Measurements from ENCODE around the gene TRIM3.
"Not testable (repeated sequence)": the region's sequence is repeated elsewhere in the genome, so short reads cannot be mapped to it uniquely, and the experiment has no call there.

Gene TRIM3

DNA sequence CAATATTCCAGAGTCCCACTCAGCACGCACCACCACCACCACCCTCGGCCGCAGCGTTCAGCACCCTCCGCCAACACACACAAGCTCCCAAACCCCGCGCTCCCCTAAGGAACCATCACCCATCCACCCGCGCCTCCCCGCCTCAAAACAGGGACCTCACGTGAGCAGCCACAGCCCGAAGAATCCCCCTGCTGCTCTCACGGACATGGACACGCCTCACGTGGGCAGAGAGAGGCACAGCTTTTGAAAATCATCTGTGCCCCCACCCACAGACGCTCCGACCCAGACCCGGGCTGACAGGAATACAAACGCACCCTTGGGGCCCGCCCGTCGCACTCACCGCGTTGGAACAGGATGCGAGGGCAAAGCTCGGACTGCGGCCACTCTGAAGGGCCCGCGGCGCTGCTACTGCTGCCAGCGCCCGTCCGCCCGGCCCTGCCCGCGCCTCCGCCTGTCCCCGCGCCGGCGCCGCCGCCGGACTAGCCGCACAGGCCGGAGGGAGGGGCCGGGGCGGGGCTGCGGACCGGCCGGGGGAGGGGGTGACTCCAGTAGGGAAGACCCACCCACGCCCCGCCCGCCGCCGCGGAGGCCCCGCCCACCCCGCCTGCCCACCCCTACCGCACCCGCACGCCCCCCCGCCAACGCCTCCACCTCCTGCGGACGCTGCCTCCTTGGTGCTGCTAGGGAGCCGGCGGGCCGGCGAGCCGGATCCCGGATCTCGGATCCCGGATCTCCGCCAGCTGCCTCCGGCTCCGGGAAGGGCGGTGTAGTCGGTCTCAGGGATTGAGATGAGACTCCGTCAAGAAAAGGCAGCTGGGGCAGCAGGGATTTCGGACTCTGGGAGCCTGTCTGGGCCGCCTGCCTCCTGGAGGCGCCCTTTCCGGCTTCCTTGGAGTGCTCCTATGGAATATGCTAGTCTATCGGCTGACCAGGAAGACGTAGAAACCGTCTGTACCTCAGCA lies at the start of gene TRIM3:
Gene TRIM3 (minus strand): TSS at position 491 of the 962 bp plus-strand sequence. CDS start 8,246 bp downstream, outside the sequence.
- peak; percentile 56 to 64 for DNase-seq (ENCODE audit: low read depth in 2 of 2, low spot score in 1 of 2)

GRCh38 chr11:6523253-6523652 lies 49.5 kb upstream of the TRIM3 start:
- DNase-seq (ENCODE audit: low read depth in 2 of 2, low spot score in 1 of 2) = no peak

GRCh38 chr11:6521946-6522345 lies 48.2 kb upstream of the TRIM3 start:
- not testable (repeated sequence) for DNase-seq (ENCODE audit: low read depth in 2 of 2, low spot score in 1 of 2)

- DNase-seq (ENCODE audit: low read depth in 2 of 2, low spot score in 1 of 2) = no peak
Measured at GRCh38 chr11:6520265-6520664, 46.5 kb upstream of the TRIM3 start.

GRCh38 chr11:6516865-6517264 lies 43.1 kb upstream of the TRIM3 start:
- DNase-seq (ENCODE audit: low read depth in 2 of 2, low spot score in 1 of 2) = no peak

GRCh38 chr11:6505577-6506240 lies 32.0 kb upstream of the TRIM3 start:
- no peak for DNase-seq (ENCODE audit: low read depth in 2 of 2, low spot score in 1 of 2)

GRCh38 chr11:6504166-6504565 lies 30.4 kb upstream of the TRIM3 start:
- no peak for DNase-seq (ENCODE audit: low read depth in 2 of 2, low spot score in 1 of 2)

DNA sequence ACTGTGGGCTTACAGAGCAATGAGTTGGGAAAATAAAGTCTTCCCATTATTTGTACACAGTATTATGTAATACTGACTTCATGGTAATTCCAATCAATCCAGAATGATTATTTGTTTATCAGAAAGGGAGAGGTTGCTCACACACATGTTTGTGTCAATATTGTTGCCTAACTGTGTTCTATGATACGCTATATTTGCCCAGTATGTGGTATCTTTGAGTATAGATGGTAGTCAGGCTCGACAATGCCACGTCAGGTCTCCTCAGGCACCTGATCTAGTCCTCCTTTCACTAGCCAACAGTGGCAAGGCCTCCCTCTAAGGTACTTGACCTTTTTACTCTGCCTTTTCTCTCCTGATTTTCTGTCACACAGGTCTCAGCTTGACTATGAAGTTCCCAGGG lies 28.6 kb upstream of the TRIM3 start:
- DNase-seq (ENCODE audit: low read depth in 2 of 2, low spot score in 1 of 2) = no peak

- no peak for DNase-seq (ENCODE audit: low read depth in 2 of 2, low spot score in 1 of 2)
Measured at GRCh38 chr11:6498544-6498943, 24.8 kb upstream of the TRIM3 start.

DNA sequence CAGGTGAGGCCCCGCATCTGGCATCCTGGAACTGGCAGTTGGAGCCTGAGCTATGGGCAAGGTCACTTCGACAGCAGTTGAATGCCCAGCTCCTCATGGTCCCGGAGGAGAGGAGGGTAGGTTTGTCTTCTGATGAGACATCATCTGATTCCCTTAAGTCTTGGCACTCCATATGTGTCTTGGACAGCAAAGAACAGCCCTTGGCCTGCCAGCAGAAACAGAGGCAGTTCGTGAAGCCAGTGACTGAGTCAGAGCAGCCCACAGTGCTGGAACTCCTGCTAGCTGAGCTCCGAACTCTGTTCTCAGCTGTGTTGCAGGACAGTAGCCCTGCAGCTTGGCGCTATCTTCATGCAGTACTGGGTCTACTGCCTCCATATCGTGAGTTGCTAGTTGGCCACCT lies 24.4 kb upstream of the TRIM3 start:
- no peak for DNase-seq (ENCODE audit: low read depth in 2 of 2, low spot score in 1 of 2)

DNA sequence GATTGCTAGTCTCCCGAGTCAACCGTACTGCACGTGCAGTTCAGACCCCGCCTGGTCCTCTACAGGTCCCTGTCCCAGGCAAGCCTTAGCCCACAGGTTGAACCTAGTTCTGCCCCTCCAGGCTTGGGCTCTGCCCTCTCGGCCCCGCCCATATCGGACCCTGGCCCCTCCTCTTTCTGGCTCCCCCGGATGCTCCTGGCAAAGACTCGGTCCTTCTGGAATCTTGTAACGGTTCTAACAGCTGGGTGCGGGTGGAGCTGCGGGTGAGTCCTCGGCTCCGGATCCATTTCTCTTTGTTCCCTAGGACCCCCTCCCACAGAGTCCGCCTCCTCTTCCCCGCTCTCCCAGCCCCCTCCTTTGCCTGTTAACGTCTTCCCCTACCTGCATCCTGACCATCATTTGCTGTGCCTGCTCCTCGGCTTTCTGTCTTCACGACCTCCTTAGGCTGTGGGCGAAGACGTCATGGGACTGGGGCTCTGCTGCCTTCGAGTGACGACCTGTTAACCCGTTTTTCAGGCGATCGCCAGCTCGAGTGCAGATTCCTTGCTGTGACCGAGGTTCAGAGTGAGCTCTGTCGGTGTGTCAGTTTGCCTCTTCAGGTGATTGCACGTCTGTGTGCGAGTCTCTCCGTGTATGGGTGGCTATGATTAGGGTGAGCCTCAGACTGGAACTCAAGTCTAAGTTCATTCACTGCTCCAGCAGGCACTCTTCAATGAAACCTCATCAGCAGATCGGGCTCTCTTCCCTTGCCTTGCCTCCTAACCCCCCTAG lies 23.5 kb upstream of the TRIM3 start, which contains the start of gene DNHD1:
Gene DNHD1 (plus strand): TSS at position 212 of the 771 bp plus-strand sequence. CDS start 936 bp downstream, outside the sequence.
- DNase-seq (ENCODE audit: low read depth in 2 of 2, low spot score in 1 of 2) = no peak

- no peak for DNase-seq (ENCODE audit: low read depth in 2 of 2, low spot score in 1 of 2)
Measured at GRCh38 chr11:6489306-6489705, 15.6 kb upstream of the TRIM3 start.

GRCh38 chr11:6488821-6489220 lies 15.1 kb upstream of the TRIM3 start:
- no peak for DNase-seq (ENCODE audit: low read depth in 2 of 2, low spot score in 1 of 2)

- no peak for DNase-seq (ENCODE audit: low read depth in 2 of 2, low spot score in 1 of 2)
Measured at GRCh38 chr11:6488342-6488741, 14.6 kb upstream of the TRIM3 start.

DNA sequence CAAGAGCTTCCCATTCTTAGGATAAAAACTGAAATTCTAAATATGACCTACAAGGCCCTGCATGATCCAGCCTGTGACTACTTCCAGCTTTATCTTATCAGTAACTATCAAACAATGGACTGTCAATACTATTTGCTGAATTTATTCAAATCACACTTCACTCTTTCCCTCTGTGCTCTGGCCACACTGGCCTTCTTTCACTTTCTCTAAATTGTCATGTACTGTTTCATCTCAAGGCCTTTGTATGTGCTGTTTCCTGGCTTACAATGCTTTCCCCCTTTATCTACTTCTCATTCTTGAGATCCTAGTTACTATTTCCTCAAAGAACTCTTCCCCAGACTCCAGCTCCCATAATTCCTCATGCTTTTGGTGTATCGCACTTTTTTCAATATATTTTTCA lies 13.2 kb upstream of the TRIM3 start:
- no peak for DNase-seq (ENCODE audit: low read depth in 2 of 2, low spot score in 1 of 2)

- no peak for DNase-seq (ENCODE audit: low read depth in 2 of 2, low spot score in 1 of 2)
Measured at GRCh38 chr11:6486256-6486655, 12.5 kb upstream of the TRIM3 start.

DNA sequence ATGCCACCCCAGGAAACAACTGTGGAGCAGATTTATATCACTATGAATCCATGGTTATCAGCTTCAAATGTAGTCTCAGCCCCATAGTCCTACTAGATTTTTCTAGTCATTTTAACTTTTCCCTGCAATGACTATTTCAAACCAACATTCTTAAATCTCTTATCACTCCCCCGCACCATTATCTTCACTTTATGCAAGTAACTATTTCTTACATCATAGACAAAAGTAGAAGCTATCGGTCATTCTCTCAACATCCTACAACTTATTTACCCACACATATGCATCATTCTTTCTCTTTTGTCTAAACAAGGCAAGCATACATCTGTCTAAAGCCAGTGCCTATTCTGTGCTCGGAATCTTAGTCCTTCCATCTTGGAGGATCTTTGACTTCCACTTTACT lies 11.9 kb upstream of the TRIM3 start:
- DNase-seq (ENCODE audit: low read depth in 2 of 2, low spot score in 1 of 2) = no peak

GRCh38 chr11:6483015-6483414 lies 9.3 kb upstream of the TRIM3 start:
- DNase-seq (ENCODE audit: low read depth in 2 of 2, low spot score in 1 of 2) = no peak

DNA sequence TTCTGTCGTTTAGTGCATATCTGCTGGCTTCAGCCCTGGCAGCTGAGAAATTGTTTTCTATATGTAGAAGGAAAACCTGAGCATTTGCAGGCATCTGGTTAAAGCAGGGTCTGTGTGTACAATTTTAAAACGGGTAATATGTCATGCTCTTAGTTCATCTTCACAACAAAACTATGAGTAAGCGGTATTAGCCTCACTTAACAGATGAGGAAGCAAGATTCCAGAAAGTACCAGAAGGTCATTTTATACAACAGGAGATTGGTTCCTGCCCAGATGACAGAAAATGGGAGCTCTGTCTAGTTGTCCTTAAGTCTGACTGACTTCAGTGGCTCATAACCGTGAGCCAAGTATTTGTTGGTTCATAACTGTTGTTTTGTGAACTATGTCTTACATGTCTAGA lies 8.7 kb upstream of the TRIM3 start:
- no peak for DNase-seq (ENCODE audit: low read depth in 2 of 2, low spot score in 1 of 2)

DNA sequence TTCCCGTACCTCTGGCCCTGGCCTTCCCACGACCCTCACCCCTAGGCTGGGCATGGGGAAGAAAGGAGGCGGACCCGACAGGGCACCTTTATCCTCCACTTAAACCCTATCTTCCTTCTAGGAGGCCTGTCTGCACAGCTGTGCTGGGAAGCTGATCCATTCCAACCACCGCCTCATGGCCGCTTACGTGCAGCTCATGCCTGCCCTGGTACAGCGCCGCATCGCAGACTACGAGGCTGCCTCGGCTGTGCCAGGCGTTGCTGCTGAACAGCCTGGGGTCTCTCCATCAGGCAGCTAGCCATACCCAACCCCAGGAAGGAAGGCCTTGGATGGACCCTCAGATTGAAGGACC lies 8.2 kb upstream of the TRIM3 start:
- no peak for DNase-seq (ENCODE audit: low read depth in 2 of 2, low spot score in 1 of 2)
